B cell (primary cell): Measurements from ENCODE around the gene UBTD1.
"Not testable (repeated sequence)": the region's sequence is repeated elsewhere in the genome, so short reads cannot be mapped to it uniquely, and the experiment has no call there.

Source experiments
- EZH2 ChIP-seq: IDR thresholded peaks from 2 replicates; pipeline ENCODE4 v1.6.1; 2012; ENCODE audit warnings: borderline replicate concordance, low read depth, mild to moderate bottlenecking, moderate library complexity, low read length; ENCODE audit not compliant: insufficient read depth, poor library complexity, severe bottlenecking
- TF ChIP-seq, protein P1 (sequence below): fragments of 200-600 bp; IDR thresholded peaks from one replicate; pipeline ENCODE4 v1.8.0; 2022; ENCODE audit warnings: antibody characterized with exemption, mild to moderate bottlenecking

DNA sequence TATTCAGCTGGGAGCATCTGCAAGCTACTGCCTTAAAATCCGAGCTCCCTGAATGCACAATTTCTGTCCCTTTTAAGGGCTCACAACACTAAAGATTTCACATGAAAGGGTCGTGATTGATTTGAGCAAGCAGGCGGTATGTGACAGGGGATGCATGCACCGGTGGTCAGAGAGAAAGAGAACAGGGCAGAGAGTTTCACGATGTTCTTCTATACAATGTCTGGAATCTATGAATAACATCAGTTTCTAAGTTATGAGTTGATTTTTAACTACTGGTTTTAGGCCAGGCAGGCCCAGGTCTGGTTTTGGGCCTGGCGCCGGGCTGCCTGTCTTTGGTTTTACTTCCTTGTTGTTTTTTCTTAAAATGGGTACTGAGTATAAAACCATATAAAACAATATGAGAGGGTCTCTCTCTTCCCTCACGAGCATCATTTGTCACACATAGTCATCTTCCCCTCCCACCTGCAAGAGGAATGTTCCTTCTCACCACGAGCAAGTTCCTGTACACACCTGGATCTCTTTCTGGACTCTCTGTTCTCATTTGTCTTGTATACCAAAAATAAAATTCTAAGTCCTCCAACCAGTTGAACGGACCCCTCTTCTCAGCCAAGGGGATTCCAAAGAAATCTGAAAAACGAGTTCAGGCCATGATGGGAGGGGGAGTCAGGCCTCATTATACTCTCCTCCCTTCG is 62.8 kb downstream of the UBTD1 start:
- TF ChIP-seq, protein P1, sequence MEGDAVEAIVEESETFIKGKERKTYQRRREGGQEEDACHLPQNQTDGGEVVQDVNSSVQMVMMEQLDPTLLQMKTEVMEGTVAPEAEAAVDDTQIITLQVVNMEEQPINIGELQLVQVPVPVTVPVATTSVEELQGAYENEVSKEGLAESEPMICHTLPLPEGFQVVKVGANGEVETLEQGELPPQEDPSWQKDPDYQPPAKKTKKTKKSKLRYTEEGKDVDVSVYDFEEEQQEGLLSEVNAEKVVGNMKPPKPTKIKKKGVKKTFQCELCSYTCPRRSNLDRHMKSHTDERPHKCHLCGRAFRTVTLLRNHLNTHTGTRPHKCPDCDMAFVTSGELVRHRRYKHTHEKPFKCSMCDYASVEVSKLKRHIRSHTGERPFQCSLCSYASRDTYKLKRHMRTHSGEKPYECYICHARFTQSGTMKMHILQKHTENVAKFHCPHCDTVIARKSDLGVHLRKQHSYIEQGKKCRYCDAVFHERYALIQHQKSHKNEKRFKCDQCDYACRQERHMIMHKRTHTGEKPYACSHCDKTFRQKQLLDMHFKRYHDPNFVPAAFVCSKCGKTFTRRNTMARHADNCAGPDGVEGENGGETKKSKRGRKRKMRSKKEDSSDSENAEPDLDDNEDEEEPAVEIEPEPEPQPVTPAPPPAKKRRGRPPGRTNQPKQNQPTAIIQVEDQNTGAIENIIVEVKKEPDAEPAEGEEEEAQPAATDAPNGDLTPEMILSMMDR, result not testable (repeated sequence)
- not testable (repeated sequence) for TF ChIP-seq EZH2
